Type B pancreatic cell (in vitro differentiated cells): Measurements from ENCODE around the gene FOXP3. TPM values are rescaled to one million over a fixed set of nuclear protein-coding genes. Genes with fewer than 3 reads are reported as not detected.

Experiments
- DNase-seq: peaks from one replicate; pipeline ENCODE4 v3.0.0; 2021; ENCODE audit warnings: mixed read lengths; ENCODE audit not compliant: unreplicated experiment; ENCODE audit errors: extremely low spot score
- H3K27ac Mint-ChIP-seq: 2 replicates; pipeline ENCODE4 v1.8.0; 2021; ENCODE audit warnings: mild to moderate bottlenecking, mixed read lengths
- H3K27me3 Mint-ChIP-seq: 2 replicates; pipeline ENCODE4 v1.8.0; 2021; ENCODE audit warnings: mixed read lengths
- H3K36me3 Mint-ChIP-seq: 2 replicates; pipeline ENCODE4 v1.8.0; 2021; ENCODE audit warnings: mixed read lengths
- H3K4me1 Mint-ChIP-seq: one replicate; pipeline ENCODE4 v1.8.0; 2021; ENCODE audit warnings: mixed read lengths; ENCODE audit not compliant: unreplicated experiment
- H3K4me3 Mint-ChIP-seq: 2 replicates; pipeline ENCODE4 v1.8.0; 2021; ENCODE audit warnings: mild to moderate bottlenecking, mixed read lengths
- H3K9me3 Mint-ChIP-seq: 2 replicates; pipeline ENCODE4 v1.8.0; 2021; ENCODE audit warnings: mixed read lengths
- total RNA-seq: library from RNA; stranded (reverse); gene quantifications from 2 replicates; pipeline ENCODE4 v1.2.1, GENCODE V29; 2021; ENCODE audit warnings: low replicate concordance
- TF ChIP-seq, protein P1 (sequence below): fragments of 200-600 bp; sonication (generic); conservative IDR thresholded peaks from 2 replicates; pipeline ENCODE4 v1.5.0; 2021; ENCODE audit warnings: antibody characterized with exemption, mild to moderate bottlenecking

The FOXP3 gene
- total RNA-seq, 1 donor from 2014 or later = 0.58 TPM

GRCh38 chrX:49268702-49269009, 4.1 kb upstream of the FOXP3 start:
- Mint-ChIP-seq H3K4me1 (peaks cover 3% of the 10 kb centered on the region), H3K36me3 (no peaks in the 10 kb centered on the region), H3K9me3 (no peaks in the 10 kb centered on the region), H3K4me3 (peak overlapping the region; percentile 95), H3K27me3 (no peaks in the 10 kb centered on the region), H3K27ac (peak overlapping the region; percentile 99)
- DNase-seq = no peak
- TF ChIP-seq, protein P1, sequence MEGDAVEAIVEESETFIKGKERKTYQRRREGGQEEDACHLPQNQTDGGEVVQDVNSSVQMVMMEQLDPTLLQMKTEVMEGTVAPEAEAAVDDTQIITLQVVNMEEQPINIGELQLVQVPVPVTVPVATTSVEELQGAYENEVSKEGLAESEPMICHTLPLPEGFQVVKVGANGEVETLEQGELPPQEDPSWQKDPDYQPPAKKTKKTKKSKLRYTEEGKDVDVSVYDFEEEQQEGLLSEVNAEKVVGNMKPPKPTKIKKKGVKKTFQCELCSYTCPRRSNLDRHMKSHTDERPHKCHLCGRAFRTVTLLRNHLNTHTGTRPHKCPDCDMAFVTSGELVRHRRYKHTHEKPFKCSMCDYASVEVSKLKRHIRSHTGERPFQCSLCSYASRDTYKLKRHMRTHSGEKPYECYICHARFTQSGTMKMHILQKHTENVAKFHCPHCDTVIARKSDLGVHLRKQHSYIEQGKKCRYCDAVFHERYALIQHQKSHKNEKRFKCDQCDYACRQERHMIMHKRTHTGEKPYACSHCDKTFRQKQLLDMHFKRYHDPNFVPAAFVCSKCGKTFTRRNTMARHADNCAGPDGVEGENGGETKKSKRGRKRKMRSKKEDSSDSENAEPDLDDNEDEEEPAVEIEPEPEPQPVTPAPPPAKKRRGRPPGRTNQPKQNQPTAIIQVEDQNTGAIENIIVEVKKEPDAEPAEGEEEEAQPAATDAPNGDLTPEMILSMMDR = no peak

DNA sequence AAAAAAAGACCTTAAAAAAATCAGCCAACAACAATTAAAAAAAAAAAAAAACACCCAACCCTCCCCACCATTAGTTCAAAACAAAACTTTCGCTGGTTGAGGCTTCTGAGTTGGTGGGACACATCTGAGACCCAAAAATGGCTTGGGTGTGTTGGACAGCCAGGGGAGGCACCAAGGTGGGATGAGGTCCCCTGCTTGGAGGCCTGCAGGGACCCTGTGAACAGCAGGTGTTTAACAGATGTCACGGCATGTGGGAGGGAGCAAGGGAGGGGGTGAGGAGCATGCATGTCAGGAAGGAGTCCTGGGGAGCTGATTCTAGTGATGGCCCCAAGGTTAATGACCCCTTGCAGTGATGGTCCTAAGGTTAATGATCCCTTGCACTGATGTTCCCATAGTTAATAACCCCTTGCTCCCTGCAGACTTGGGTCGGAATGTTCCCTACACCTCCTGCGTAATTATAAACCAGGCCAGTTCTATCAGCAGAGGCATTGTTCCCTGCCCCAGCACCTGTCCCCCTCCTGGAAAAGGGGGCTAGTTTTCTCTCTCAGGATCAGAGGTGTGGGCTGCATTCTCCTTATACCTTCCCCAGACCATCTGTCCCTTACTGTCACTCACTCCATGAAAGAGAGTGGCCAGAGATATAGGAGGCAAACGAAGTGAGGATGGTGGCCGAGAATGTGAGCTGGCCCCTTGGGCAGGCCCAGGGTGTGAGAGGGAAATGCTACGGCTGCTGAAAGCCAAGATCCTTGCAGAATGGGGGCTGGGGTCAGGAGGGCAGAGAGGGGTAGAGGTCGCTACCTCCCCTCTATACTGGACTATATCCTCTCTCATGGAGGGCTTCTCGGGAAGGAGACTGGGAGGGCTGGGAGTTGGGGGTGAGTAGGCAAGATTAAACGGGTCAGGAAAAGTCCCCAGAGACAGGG, 2.3 kb upstream of the FOXP3 start:
- Mint-ChIP-seq H3K36me3 (no peaks in the 10 kb centered on the region), H3K27ac (no peak overlapping the region), H3K4me3 (peak overlapping the region; percentile 18), H3K4me1 (no peaks in the 10 kb centered on the region), H3K27me3 (no peaks in the 10 kb centered on the region), H3K9me3 (no peaks in the 10 kb centered on the region)
- TF ChIP-seq, protein P1 = no peak
- DNase-seq = no peak

- Mint-ChIP-seq H3K36me3 (no peaks in the 10 kb centered on the region), H3K9me3 (no peaks in the 10 kb centered on the region), H3K27ac (no peak overlapping the region), H3K4me3 (no peak overlapping the region), H3K27me3 (no peaks in the 10 kb centered on the region), H3K4me1 (no peaks in the 10 kb centered on the region)
- TF ChIP-seq, protein P1 = no peak
- no peak for DNase-seq
Measured at GRCh38 chrX:49263631-49264030, 879 bp downstream of the FOXP3 start.

GRCh38 chrX:49262603-49263002, 1.9 kb downstream of the FOXP3 start:
- no peak overlapping the region for H3K27ac Mint-ChIP-seq
- no peak overlapping the region for H3K4me3 Mint-ChIP-seq
- H3K36me3 Mint-ChIP-seq = no peaks in the 10 kb centered on the region
- no peak for DNase-seq
- H3K27me3 Mint-ChIP-seq = no peaks in the 10 kb centered on the region
- no peaks in the 10 kb centered on the region for H3K9me3 Mint-ChIP-seq
- no peaks in the 10 kb centered on the region for H3K4me1 Mint-ChIP-seq
- TF ChIP-seq, protein P1 = no peak

DNA sequence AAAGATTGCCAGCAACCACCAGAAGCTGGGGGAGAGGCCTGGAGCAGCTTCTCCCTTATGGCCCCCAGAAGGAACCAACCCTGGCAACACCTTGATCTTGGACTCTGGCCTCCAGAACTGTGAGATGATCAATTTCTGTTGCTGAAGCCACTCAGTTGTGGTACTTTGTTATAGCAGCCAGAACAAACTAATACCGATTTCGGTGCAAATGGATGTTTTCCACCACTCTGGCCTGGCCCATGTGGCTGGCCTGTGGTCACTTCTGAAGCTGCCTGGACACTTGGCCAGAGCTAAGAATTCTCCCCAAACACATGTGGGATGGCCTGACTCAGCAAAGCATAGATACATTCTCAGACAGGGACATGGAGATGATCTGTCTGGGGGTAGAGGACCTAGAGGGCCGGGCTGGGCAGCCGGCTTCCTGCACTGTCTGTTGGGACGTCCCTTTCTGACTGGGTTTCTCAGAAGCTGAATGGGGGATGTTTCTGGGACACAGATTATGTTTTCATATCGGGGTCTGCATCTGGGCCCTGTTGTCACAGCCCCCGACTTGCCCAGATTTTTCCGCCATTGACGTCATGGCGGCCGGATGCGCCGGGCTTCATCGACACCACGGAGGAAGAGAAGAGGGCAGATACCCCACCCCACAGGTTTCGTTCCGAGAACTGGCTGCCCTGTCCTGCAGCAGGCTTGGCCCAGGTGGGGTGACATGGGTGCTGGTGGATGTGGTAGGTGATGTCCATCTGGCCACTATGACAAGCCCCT, 4.1 kb downstream of the FOXP3 start:
- Mint-ChIP-seq H3K9me3 (no peaks in the 10 kb centered on the region), H3K27ac (no peak overlapping the region), H3K36me3 (no peaks in the 10 kb centered on the region)

More for the DNA sequence above, 4.1 kb downstream of the FOXP3 start:
- no peaks in the 10 kb centered on the region for H3K27me3 Mint-ChIP-seq
- H3K4me1 Mint-ChIP-seq = no peaks in the 10 kb centered on the region
- H3K4me3 Mint-ChIP-seq = no peak overlapping the region
- no peak for DNase-seq
- TF ChIP-seq, protein P1 = no peak
